K562 (cell line): ENCODE data around the gene TOPORS. TPM values are rescaled to one million over a fixed set of nuclear protein-coding genes. Genes with fewer than 3 reads are reported as not detected.
A peak's percentile ranks its signal among the peaks of the same experiment; 100 is the strongest.

Experiments
- CBFA2T2 ChIP-seq: fragments of 450-650 bp; conservative IDR thresholded peaks from 2 replicates; pipeline ENCODE4 v1.6.1; 2017; ENCODE audit warnings: mild to moderate bottlenecking
- CHAMP1 ChIP-seq: fragments of 450-650 bp; IDR thresholded peaks from 2 replicates; pipeline ENCODE4 v1.6.1; 2016; ENCODE audit warnings: mild to moderate bottlenecking
- DIDO1 ChIP-seq: fragments of 450-650 bp; IDR thresholded peaks from 2 replicates; pipeline ENCODE4 v1.6.1; 2016; ENCODE audit warnings: low read depth, missing biosample characterization, missing genetic modification characterization
- ETS1 ChIP-seq: conservative IDR thresholded peaks from 2 replicates; pipeline ENCODE4 v1.6.1; 2011; ENCODE audit warnings: low read depth, mild to moderate bottlenecking, low read length; ENCODE audit not compliant: control insufficient read depth
- FOXP1 ChIP-seq: sonication (generic); formaldehyde crosslinking; IDR thresholded peaks from 2 replicates; pipeline ENCODE4 v1.8.0; 2022; ENCODE audit warnings: mild to moderate bottlenecking, missing genetic modification reagents
- GABPA ChIP-seq: fragments of 200-800 bp; sonication (Bioruptor generic); conservative IDR thresholded peaks from 2 replicates; pipeline ENCODE4 v1.6.1; 2016; ENCODE audit warnings: low read depth, missing genetic modification characterization, missing compliant biosample characterization
- HCFC1 ChIP-seq: IDR thresholded peaks from 2 replicates; pipeline ENCODE4 v1.6.1; 2012; ENCODE audit warnings: low read depth, low read length, improper control_type of control experiment
- HNRNPLL ChIP-seq: fragments of 200-400 bp; formaldehyde crosslinking; IDR thresholded peaks from 2 replicates; pipeline ENCODE4 v1.6.1; 2017; ENCODE audit warnings: low read length, low read depth, mild to moderate bottlenecking; ENCODE audit not compliant: poor library complexity, severe bottlenecking
- NEUROD1 ChIP-seq: fragments of 150-350 bp; IDR thresholded peaks from 2 replicates; pipeline ENCODE4 v1.6.1; 2014; ENCODE audit warnings: borderline replicate concordance, low read length, low read depth; ENCODE audit not compliant: partially characterized antibody
- NR2C1 ChIP-seq, 2 experiments: fragments of 450-650 bp; IDR thresholded peaks; 2 replicates each; pipeline ENCODE4 v1.6.1; 2017; ENCODE audit warnings: mild to moderate bottlenecking in 2 of 2, antibody characterized with exemption in 1 of 2, inconsistent platforms in 1 of 2, missing compliant biosample characterization in 1 of 2, missing genetic modification characterization in 1 of 2
- POLR2A ChIP-seq: fragments of 450-650 bp; conservative IDR thresholded peaks from 2 replicates; pipeline ENCODE4 v1.6.1; 2016
- POLR2AphosphoS5 ChIP-seq: IDR thresholded peaks from 2 replicates; pipeline ENCODE4 v1.6.1; 2011; ENCODE audit warnings: mild to moderate bottlenecking, low read depth, low read length, moderate library complexity; ENCODE audit not compliant: control insufficient read depth, insufficient read depth
- RCOR1 ChIP-seq, 2 experiments: IDR thresholded peaks; 2 replicates each; pipeline ENCODE4 v1.6.1; 2012; ENCODE audit warnings: low read depth in 2 of 2, low read length in 2 of 2, borderline replicate concordance in 1 of 2, improper control_type of control experiment in 1 of 2
- RNF2 ChIP-seq: sonication (generic); IDR thresholded peaks from 2 replicates; pipeline ENCODE4 v1.6.1; 2016
- SETDB1 ChIP-seq: IDR thresholded peaks from one replicate; pipeline ENCODE4 v1.6.1; 2012; ENCODE audit warnings: low read length, control low read depth, inconsistent platforms
- SRSF7 ChIP-seq: fragments of 200-400 bp; formaldehyde crosslinking; optimal IDR thresholded peaks from 2 replicates; pipeline ENCODE3; 2017; ENCODE audit warnings: mild to moderate bottlenecking, low read depth, low read length
- TCF15 ChIP-seq: fragments of 250-450 bp; sonication (Bioruptor Pico); IDR thresholded peaks from 2 replicates; pipeline ENCODE4 v1.8.0; 2022; ENCODE audit warnings: moderate library complexity, mild to moderate bottlenecking, inconsistent platforms
- TEAD2 ChIP-seq: fragments of 450-650 bp; IDR thresholded peaks from 2 replicates; pipeline ENCODE4 v1.6.1; 2016; ENCODE audit warnings: missing genetic modification characterization, control low read depth, missing compliant biosample characterization
- U2AF2 ChIP-seq: fragments of 200-400 bp; formaldehyde crosslinking; optimal IDR thresholded peaks from 2 replicates; pipeline ENCODE3; 2017; ENCODE audit warnings: low read depth, mild to moderate bottlenecking, low read length
- YY1 ChIP-seq, 3 experiments: IDR thresholded peaks; 2 replicates each; pipeline ENCODE4 v1.6.1; 2011; ENCODE audit warnings: low read length in 2 of 3, mild to moderate bottlenecking in 2 of 3, moderate library complexity in 2 of 3, borderline replicate concordance in 1 of 3, control low read depth in 1 of 3, low read depth in 1 of 3; ENCODE audit not compliant: insufficient read depth in 3 of 3, insufficient replicate concordance in 2 of 3, control insufficient read depth in 1 of 3, insufficient read length in 1 of 3; ENCODE audit errors: extremely low read depth in 1 of 3
- ZBTB43 ChIP-seq: sonication (generic); formaldehyde crosslinking; IDR thresholded peaks from 2 replicates; pipeline ENCODE4 v1.8.0; 2023; ENCODE audit warnings: mild to moderate bottlenecking, missing genetic modification reagents
- ZNF3 ChIP-seq: fragments of 250-450 bp; sonication (Bioruptor Pico); IDR thresholded peaks from 2 replicates; pipeline ENCODE4 v1.5.0; 2021; ENCODE audit warnings: mild to moderate bottlenecking, moderate library complexity
- ZNF507 ChIP-seq: conservative IDR thresholded peaks from 2 replicates; pipeline ENCODE4 v1.6.1; 2017; ENCODE audit warnings: missing genetic modification characterization, missing compliant biosample characterization
- polyA plus RNA-seq, 8 experiments: library from polyadenylated mRNA; depleted of rRNA in 4 of 8; stranded (reverse) in 5 of 8; unstranded in 3 of 8; fragments of >200 nt; fragmentation: Nextera tagmentation in 2 of 8; fragmentation: Illumina TruSeq in 1 of 8; extraction: Ambion mirVana in 2 of 8; extraction: Trizol in 1 of 8; gene quantifications; 2 replicates each; pipeline versions ENCODE4 v1.2.1 to v1.2.3, GENCODE V29; 2011 to 2014; ENCODE audit warnings: inconsistent platforms in 1 of 8, missing spikeins in 1 of 8
- total RNA-seq, 7 experiments: library from RNA; depleted of rRNA in 6 of 7; stranded (reverse); fragments of >200 nt in 6 of 7; fragmentation: Illumina TruSeq in 2 of 7; extraction: Trizol in 2 of 7; gene quantifications; 2 replicates each; pipeline versions ENCODE4 v1.2.1 to v1.2.3, GENCODE V29; 2011 to 2021; ENCODE audit warnings: low replicate concordance in 1 of 7

TOPORS gene
- total and polyA plus RNA-seq, 9 of the 15 experiments (the other 6 are each of a cell fraction or from before 2014, with no cell fraction given), result 4.3 to 19.6 (median 9.9) TPM

GRCh38 chr9:32552172-32552872 lies at the start of gene TOPORS, which contains the start of gene SMIM27 (continued):
- TF ChIP-seq RNF2 (0 out of 2 replicates have a peak, but pooled peaks have one; percentile 10), POLR2AphosphoS5 (peak; percentile 60), TEAD2 (tag) (no peak), NEUROD1 (no peak), U2AF2 (no peak), TCF15 (CRISPR knock-in tag) (no peak), FOXP1 (CRISPR knock-in tag) (no peak), YY1 (IDR thresholded peaks at IDR 0.05; ENCODE audit: borderline replicate concordance in 1 of 3, control insufficient read depth in 1 of 3, extremely low read depth in 1 of 3, insufficient read depth in 3 of 3, insufficient read length in 1 of 3, insufficient replicate concordance in 2 of 3, low read depth in 1 of 3, low read length in 2 of 3) (peak; percentile 97 to 99 (median 98)), POLR2A (peak; percentile 89), HCFC1 (peak; percentile 83), CBFA2T2 (peak; percentile 81), ZNF507 (tag) (no peak), NR2C1 (IDR thresholded peaks at IDR 0.05) (0 out of 2 replicates have a peak, but pooled peaks have one; percentile 29), NR2C1 (tag; IDR thresholded peaks at IDR 0.05) (no peak), ZBTB43 (CRISPR knock-in tag) (no peak), GABPA (tag) (peak; percentile 88), RCOR1 (IDR thresholded peaks at IDR 0.05; ENCODE audit: borderline replicate concordance in 1 of 2, low read depth in 2 of 2, low read length in 2 of 2) (no peak), HNRNPLL (peak; percentile 99), ETS1 (peak; percentile 75; the same call in 1 of the 2 replicates), DIDO1 (tag) (no peak), SRSF7 (no peak), SETDB1 (no peak), CHAMP1 (no peak), ZNF3 (no peak)
